Right lobe of liver (tissue), 4 donors: ENCODE results near the gene RWDD1.

Experiments
- POLR2A ChIP-seq: fragments of 450-650 bp; IDR thresholded peaks from one replicate; pipeline ENCODE4 v1.6.1; 2017; ENCODE audit warnings: antibody characterized with exemption, mild to moderate bottlenecking
- TF ChIP-seq, protein P1 (sequence below), 4 donors: fragments of 200-600 bp in 3 of 4; fragments of 450-650 bp in 1 of 4; IDR thresholded peaks; one replicate each; pipeline versions ENCODE4 v1.5.1 to v1.8.0; 2016 to 2022; ENCODE audit warnings: antibody characterized with exemption in 4 of 4, mild to moderate bottlenecking in 2 of 4
- donor health status: DM: no; HTN: no; CAD: no.
- donor health status: DM: no; HTN: no; CAD: no.
- donor health status: DM: no; HTN: yes; CAD: no.

DNA sequence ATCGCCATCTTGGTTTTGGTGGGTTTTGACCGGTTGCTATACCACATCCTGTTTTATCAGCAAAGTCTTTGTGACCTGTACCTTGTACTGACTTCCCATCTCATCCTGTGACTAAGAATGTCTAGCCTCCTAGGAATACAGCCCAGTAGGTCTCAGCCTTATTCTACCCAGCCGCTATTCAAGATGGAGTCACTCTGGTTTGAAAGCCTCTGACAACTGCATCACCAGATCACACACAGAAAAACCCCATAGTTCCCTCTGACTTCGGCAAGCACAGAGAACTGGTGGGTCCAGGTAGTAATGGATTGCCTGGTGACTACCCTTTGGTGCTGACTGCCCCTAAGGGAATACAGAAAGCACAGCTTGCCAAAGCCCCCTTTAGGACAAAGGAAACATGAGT is 34.6 kb downstream of the RWDD1 start:
- no peak for TF ChIP-seq POLR2A
- TF ChIP-seq, protein P1, sequence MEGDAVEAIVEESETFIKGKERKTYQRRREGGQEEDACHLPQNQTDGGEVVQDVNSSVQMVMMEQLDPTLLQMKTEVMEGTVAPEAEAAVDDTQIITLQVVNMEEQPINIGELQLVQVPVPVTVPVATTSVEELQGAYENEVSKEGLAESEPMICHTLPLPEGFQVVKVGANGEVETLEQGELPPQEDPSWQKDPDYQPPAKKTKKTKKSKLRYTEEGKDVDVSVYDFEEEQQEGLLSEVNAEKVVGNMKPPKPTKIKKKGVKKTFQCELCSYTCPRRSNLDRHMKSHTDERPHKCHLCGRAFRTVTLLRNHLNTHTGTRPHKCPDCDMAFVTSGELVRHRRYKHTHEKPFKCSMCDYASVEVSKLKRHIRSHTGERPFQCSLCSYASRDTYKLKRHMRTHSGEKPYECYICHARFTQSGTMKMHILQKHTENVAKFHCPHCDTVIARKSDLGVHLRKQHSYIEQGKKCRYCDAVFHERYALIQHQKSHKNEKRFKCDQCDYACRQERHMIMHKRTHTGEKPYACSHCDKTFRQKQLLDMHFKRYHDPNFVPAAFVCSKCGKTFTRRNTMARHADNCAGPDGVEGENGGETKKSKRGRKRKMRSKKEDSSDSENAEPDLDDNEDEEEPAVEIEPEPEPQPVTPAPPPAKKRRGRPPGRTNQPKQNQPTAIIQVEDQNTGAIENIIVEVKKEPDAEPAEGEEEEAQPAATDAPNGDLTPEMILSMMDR (IDR thresholded peaks at IDR 0.05) = no peak
